Cardiac septum (tissue), 1 donor: ENCODE data around the gene ANKS1A. TPM values are rescaled to one million over a fixed set of nuclear protein-coding genes. Genes with fewer than 3 reads are reported as not detected.

ENCODE experiments used
- DNase-seq: peaks from one replicate; pipeline ENCODE4 v3.0.0-alpha.2; 2020; ENCODE audit warnings: low spot score
- intact Hi-C: fragments of 100-400 bp; cut with DNase I; formaldehyde crosslinking; loops from one replicate; pipeline ENCODE4 v1.14.0; 2022
- total RNA-seq: library from RNA; stranded (reverse); fragmentation: NEBNext Ultra II Directional; extraction: Animal tissue kit (Norgen Biotek cat#: 25700); gene quantifications from one replicate; pipeline ENCODE4 v1.2.1, GENCODE V29; 2021
- donor health status: DM: no; HTN: no; CAD: no.

Gene ANKS1A
- total RNA-seq, 1 donor from 2014 or later: 29.5 TPM

DNA sequence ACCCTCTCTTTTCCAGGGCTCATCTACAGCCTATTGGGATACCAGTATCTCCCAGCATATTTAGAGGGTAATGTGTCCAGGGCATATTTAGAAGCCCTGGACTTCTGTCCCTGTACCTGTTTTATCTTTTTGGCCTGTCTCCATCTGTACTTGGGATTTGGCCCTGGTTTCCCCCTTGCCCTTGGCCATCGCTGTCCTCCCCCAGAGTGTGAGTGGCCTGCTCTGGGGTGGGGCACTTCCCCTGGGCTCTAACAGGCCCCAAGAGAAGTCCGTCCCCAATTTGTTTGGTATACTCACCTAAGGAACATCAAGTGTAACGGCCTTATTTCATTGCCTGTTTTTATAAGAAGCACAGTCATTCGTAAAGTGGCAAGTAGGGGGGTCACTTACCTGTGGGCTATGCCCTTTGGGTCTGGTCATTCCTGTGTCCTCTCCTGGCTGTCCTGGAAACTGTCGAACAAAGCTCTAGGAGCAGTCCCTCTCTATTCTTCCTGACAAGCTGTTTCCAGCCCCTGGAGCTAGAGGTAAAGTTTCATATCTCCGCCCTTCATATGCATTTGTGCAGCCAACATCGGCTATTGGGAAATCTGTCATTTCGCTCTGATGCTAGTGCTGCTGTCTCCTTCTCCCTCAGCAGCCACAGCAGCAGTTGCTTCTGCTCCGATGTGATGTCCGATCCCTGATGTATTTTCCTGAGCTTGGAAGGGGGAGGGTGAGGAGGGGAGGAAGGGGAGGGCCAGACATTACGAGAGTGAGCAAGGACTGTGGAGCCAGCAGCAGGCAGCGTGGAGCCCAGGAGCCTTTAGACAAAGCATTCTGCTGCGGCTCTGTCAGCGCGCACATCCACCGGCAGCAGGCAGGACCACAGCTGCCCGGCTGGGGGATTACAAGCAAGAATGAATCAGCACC is 168.6 kb downstream of the ANKS1A start:
- no peak for DNase-seq
- intact Hi-C loops: loop anchor here (5.0 kb wide), 1 partner anchor 40 kb away; no protein-coding TSS in a partner anchor

DNA sequence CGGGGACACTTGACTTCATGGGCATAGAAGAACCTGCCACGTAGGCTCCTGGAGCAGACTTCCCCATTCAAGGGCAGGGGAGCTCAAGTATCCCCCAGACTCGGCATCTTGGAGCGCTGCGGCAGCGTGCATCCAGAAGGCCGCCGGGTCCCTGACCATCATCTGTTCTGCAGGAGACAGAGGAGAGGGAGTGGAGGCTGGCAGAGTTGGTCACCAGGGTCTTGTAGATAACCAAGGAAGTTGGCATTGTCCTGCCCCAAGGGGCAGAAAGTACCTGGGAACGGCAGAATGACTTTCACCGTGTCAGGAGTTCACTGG is 169.3 kb downstream of the ANKS1A start:
- intact Hi-C loops: loop anchor here (5.0 kb wide), 1 partner anchor 41 kb away; no protein-coding TSS in a partner anchor
- DNase-seq: no peak

DNA sequence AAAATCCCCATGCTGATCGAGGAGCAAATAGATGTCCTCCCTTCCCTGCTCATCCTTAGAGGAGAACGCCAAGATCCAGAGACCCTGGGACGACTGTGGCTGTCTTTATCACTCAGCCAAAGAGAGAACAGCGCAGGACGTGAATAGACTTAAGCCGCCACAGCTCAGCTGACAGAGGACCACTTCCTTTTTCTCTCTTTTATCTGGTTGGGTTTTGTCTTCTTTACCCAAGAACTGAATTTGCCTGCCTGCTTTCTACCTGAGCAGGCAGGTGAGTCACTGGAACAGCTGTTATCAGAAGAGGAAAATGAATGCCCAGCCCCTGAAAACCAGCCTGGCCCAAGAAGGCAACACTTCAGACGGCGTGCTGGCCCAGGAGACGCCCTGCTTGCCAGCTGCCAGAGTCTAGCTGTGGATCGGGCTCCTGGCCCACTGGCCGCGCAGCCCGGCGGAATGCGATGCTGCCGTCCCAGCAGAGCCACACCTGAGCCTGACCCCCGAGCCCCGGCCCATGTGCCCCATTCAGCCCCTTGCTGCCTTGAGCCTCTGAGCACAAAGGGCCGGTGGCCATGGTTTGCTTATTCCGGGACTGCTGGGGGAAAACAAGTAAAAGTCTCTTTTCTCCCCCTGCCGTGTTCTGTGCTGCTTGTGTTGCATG is 169.9 kb downstream of the ANKS1A start:
- DNase-seq: no peak
- intact Hi-C loops: loop anchor here (5.0 kb wide), 1 partner anchor 42 kb away; no protein-coding TSS in a partner anchor

DNA sequence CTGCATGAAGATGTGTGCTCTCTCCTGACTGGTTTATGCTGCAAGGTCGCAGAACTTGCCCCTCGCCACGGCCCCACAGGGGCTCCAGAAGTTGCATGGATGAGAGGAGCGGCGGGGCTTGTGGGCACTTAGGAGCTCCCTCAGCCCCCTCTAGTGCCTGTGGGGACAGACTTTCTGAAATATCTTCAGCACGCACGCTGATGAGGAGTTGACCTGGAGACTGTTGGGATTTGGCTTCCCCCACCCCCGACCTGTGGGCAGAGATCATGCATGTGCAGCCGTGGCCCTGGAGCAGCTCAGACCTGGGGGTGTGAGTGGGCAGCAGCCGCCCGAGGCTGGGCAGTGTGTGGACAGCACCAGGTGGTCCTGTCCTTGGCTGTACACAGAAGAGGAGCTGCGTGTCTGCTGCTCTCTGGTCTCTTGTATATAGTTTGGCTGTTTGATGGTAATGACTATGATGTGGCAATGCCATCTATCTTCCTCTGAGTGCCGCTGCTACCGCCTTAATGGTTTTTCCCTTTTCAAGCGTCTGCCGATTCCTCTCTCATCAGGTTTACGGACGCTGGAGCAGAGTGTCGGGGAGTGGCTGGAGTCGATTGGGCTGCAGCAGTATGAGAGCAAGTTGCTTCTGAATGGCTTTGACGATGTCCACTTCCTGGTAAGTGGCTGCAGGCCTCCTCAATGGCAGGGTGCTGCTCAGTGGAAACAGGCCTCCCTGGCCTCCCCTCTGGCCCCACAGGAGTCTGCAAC is 170.7 kb downstream of the ANKS1A start:
- intact Hi-C loops: loop anchor here (5.0 kb wide), 2 partner anchors 38 to 42 kb away; no protein-coding TSS in a partner anchor
- no peak for DNase-seq

DNA sequence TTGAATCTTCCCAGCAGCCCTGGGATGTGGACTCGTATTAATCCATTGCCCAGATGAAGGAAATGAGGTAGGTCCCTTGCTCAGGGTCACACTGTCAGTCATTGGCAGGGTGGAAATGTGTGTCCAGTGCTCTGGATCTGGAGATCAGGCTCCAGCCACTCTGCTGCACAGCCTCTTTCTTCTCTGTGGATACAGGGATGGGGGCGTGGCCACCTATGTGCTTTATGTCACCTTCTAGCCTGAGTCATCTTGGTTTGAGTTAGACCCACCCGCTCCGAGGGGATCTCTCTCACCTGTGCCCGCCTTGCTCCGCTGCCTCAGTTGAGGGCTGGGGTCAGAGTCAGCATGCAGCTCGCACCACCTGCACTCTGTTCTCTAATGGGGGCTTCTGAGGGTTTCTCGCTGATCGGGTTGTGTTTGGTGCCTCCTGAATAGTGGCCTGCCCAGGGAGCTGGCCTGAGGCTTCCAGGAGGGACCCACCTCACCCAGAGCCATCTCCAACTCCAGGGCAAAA is 172.1 kb downstream of the ANKS1A start:
- intact Hi-C loops: loop anchor here (5.0 kb wide), 1 partner anchor 36 kb away; no protein-coding TSS in a partner anchor
- no peak for DNase-seq

DNA sequence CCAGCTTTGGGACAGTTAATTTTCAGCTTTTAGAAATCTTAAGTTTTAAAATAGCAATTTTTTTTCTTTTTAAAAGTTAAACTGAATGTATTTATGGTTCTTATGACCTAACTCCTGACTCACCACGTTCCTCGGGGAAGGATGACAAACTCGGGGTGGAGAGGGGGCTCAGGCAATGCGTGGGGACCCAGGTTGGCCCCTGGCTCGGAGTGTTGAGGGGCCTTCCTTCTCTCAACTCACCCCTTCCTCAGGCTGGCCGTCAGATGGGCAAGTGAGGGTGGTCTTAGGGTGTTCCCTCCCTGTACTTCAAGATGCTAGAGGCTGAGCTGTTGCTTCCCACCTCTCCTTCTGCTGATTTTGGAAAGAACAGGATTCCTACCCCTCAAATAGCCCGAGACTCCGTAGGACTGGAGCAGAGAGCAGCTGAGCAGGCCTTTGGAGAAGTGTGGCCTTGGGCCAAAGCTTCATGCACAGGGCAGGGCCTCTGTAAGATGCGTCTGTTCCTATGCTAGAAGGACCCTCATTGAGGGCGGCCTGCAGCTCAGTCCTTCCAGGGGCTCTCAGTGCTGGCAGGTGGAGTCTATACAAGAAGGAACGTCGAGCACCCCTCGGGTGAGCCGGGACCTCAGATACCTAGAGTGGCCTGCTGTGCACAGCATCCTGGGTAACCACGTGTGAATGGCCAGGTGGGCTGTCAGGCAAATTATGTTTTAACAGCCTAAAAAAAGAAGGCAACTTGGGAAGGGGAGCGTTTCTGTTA is 172.8 kb downstream of the ANKS1A start:
- intact Hi-C loops: loop anchor here (5.0 kb wide), 1 partner anchor 35 kb away; no protein-coding TSS in a partner anchor
- no peak for DNase-seq

DNA sequence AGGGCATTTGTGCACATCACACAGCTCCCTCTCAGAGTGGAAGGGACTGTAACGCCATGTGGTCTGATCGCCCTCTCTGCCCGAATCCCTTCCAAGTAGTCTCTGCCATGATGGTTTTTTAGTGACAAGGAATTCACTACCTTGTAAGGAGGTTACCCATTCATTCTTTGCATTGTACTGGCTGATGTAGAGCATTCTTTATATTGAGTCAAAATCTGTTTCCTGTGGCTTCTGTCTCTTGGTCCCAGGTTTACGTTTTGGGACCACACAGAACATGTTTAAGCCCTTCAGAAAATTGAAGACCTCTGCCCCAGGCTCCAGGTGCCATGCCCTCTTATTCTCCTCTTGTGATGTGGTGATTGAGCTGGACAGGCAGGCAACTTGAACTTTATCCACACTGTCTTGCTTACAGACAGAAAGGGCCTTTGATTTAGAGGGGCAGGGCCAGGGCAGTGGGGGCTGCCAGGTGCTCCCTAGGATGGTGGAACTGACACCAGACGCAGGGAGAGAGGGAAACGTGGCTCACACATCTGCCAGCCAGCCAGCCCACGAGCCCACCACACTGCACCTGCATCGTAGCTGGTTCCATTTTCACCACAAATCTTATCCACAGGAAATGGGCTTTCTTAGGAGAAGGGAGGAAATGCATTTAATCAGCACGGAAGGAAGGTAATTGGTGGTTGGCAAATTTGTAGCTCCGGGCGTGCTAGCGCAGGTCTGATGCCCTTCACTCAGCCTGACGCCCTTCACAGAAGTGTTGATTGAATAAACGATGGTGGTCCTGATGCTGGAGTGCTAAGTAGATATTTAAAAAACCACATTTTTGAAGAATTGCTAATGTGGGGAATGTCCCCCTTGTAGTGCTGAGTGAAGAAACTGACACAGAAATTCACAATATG is 173.9 kb downstream of the ANKS1A start:
- no peak for DNase-seq
- intact Hi-C loops: loop anchor here (5.0 kb wide), 1 partner anchor 34 kb away; no protein-coding TSS in a partner anchor

DNA sequence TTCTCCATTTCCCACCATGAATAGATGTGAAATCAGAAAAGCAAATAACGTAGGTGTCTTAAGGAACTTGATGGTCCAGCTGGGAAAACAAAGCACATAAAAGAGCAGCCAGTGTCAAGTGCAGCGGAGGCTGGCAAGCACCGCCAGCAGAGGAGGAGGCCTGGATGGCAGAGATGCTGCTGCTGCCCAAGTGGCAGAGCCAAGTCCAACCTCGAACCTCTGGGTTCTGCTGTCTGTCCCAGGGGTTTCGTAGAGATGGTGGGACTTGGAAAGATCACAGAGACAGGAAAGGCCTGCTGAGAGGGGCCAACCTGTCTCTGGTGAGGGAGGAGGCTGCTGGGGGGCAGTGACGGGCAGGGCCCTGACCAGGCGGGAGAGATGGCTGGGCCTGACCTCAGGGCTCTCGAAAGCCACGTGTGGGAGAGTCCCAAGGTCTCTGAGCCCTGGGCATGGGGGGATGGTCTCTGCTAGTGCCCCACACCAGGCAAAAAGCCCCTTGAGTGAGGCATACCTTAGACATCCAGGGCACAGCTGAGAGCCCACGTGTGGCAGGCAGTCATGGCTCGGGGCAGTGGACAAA is 174.7 kb downstream of the ANKS1A start:
- DNase-seq: no peak
- intact Hi-C loops: loop anchor here (5.0 kb wide), 1 partner anchor 34 kb away; no protein-coding TSS in a partner anchor

DNA sequence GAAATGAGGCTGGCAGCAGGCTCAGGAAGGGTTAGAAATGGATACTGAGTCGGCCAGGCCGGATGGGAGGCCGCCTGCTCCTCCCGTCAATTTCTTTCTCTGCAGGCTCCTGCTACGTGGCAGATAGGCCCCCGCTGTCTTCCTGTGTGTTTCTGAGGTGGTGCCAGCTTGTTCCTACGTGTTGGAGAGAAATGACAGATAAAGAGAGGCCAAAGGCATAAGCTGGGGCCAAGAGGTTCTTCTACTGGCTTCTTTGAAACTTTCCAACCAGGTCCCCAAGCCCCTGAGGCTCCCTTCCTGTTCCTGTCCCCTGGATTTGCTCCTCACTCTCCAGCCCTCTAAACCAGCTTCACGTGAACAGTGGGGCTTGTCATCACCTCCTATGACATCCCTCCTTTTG is 175.2 kb downstream of the ANKS1A start:
- DNase-seq: no peak
- intact Hi-C loops: loop anchor here (5.0 kb wide), 1 partner anchor 33 kb away; no protein-coding TSS in a partner anchor

DNA sequence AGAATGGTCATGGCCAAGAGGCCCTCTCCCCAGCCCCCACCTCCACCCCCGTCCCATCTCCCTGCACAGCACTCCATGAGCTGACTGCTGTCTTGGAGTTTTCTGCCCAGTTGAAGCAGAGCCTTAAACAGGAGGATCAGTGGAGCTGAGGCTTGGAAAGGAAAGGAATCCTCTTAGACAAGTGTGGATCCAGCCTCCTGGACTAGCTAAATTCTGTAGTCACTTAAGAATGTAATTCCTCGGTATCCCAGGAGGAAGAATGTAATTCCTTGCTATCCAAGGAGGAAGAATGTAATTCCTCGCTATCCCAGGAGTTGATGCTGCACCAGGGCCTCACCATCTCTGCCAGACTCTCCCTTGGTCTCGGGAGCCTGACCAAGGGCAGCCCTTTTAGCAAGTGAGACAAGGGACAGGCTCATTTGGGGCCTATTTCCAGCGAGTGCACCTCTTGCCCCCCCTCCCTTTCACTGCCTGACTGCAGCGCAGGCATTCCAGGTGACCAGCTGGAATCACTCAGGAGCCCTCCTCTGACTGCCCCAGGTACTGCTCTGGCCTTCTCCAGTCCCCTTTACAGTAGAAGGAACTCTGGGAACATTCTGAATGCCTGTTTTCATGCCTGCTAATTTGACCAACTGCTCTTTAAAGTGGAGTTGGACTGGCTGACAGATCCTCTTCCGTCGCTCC is 175.8 kb downstream of the ANKS1A start:
- no peak for DNase-seq
- intact Hi-C loops: loop anchor here (5.0 kb wide), 2 partner anchors 32 to 77 kb away; partner anchors contain the start of gene TCP11

DNA sequence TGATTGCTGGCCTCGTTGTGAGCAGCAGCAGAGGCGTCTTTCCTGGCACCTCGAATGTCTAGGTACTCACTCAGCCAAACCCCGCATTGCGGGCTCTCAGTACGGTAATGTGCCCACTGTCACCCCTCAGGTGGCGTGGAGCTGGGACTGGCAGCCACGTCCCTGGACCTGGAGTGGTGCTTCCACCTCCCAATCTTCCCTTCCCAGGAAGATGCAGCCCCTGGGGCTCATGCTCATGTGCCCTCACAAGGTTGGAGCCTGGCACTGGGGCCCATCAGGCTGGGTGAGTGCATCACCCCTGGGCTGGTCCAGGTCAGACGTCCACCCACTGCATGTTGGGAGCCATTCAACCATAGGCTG is 176.4 kb downstream of the ANKS1A start:
- no peak for DNase-seq
- intact Hi-C loops: loop anchor here (5.0 kb wide), 1 partner anchor 77 kb away; the partner anchor contains the start of gene TCP11

DNA sequence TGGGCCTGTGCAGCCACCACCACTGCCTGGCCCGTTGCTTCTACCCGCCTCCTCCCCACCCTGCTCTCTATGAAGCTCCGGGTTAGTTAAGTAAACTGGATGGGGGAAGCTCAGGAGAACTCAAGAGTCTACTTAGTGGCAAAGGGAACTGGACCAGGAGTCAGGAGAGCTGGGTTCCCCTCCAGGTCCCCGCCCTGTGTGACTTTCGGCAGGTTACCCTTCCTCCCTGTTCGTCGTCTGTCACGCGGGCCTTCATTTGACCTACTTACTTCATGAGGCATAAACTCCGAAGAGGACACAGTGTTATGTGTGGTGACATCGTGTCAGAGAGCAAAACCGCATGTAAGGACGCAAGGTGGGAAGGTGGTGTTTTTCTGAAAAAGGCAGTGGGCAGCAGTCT is 176.8 kb downstream of the ANKS1A start:
- intact Hi-C loops: loop anchor here (5.0 kb wide), 1 partner anchor 76 kb away; the partner anchor contains the start of gene TCP11
- no peak for DNase-seq

DNA sequence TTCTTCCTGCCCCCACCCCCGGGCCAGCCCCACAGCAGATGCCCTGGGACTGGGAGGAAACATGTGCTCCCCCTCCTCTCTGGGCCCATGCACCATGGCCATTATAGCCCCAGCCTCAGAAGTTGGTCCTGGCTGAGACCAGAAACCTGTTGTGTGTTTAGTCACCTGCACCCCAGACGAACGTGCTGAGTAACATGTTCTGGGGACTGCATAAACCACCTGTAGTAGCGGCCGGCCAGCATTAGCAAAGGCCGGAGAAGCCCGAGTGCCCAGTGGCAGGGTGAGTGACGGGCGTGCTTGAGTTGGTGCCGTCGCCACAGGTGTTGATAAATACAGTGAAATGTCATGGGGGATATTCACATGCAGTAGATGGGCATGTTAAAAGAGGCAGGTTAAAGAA is 178.2 kb downstream of the ANKS1A start:
- DNase-seq: no peak
- intact Hi-C loops: loop anchor here (5.0 kb wide), 1 partner anchor 75 kb away; the partner anchor contains the start of gene TCP11

DNA sequence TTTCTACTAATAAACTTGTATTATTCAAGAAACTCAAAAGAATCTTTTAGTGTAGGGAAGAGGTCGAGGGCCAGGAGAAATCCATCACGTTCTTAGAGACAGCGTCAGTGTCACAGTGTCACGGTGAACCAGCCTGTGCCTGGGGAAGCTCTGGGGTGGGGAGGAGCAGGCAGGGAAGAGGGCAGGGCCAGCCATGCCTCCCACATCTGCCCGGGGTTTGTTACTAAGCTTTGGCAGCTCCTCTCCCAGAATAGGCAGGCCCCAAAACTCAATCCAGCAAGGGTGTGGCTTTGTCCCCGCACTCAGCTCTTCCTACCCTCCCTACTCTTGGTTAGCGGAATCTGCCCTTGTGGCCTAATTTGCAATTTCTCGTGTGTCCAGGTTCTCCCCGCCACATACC is 179.2 kb downstream of the ANKS1A start:
- no peak for DNase-seq
- intact Hi-C loops: loop anchor here (5.0 kb wide), 1 partner anchor 74 kb away; the partner anchor contains the start of gene TCP11

DNA sequence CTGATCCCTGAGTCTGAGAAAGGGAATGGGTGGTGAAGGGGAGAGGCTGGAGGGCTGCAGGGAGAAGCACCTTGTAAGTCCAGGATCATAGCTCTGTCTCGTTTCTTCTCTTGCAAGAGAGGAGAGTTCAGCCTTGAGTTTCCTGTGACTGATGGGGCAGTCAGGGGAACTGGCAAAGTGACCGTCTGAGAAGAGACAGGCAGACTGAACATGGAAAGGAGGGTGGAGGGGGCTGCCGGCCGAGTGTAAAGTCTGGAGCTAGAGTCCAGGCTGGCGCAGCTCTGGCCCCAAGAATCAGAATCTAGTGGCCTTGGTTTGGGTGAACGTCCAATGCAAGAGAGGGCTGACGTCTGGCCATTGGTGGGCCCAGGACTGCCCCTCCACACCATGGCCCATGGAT is 179.6 kb downstream of the ANKS1A start:
- intact Hi-C loops: loop anchor here (5.0 kb wide), 1 partner anchor 74 kb away; the partner anchor contains the start of gene TCP11
- DNase-seq: no peak

DNA sequence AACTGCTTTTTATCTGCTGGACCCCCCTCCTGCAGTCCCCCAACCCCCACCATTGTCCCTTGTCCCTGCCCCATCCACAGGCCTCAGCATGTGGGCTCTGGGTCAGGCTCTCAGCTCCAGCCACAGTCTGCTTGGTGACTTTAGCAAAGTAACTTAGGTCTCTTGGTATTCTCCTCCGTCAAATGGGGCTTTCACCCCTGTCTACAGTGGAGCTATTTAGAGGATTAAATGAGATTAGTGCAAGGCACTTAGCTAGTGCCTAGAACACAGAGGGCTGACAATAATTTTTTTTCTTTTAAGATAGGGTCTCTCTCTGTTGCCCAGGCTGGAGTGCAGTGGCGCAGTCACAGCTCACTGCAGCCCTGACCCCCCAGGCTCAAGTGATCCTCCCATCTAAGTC is 180.2 kb downstream of the ANKS1A start:
- intact Hi-C loops: loop anchor here (5.0 kb wide), 1 partner anchor 73 kb away; the partner anchor contains the start of gene TCP11
- DNase-seq: no peak

DNA sequence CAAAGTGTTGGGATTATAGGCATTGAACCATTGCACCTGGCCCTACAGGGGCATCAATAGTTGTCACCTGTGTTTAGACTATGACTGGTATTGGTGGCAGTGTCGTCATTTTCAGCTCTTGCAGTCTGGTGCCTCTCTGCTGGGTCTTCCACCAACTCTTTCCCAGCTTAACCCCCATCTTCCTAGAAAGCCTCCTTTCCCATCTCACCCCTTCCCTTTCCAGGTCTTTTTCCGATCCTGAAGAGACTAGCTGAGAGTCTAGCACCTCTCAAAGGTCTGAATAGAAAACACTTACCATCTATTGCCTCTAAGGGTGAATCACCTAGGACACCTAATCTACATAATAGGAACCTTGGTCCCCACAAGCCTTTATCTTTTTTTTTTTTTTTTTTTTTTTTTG is 181.1 kb downstream of the ANKS1A start:
- intact Hi-C loops: no loop called here

More for the DNA sequence above, 181.1 kb downstream of the ANKS1A start:
- DNase-seq: no peak
